Transverse colon (tissue), 4 donors: ENCODE results near the gene ZMIZ1.

ENCODE experiments used
- EP300 ChIP-seq: sonication (generic); formaldehyde crosslinking; IDR thresholded peaks from one replicate; pipeline ENCODE4 v1.6.1; 2017; ENCODE audit warnings: antibody characterized with exemption, low read depth
- POLR2A ChIP-seq: fragments of 450-650 bp; IDR thresholded peaks from one replicate; pipeline ENCODE4 v1.6.1; 2016; ENCODE audit warnings: antibody characterized with exemption, mild to moderate bottlenecking, moderate library complexity
- POLR2AphosphoS5 ChIP-seq, 3 donors: sonication (generic); formaldehyde crosslinking; IDR thresholded peaks; one replicate each; pipeline ENCODE4 v1.6.1; 2016; ENCODE audit warnings: antibody characterized with exemption in 3 of 3
- TF ChIP-seq, protein P1 (sequence below), 5 experiments: fragments of 200-600 bp in 3 of 5; fragments of 450-650 bp in 2 of 5; sonication (generic) in 3 of 5; IDR thresholded peaks; 1 replicate in 2 of 5; 2 replicates in 3 of 5; pipeline ENCODE4 v1.5.1; 2016 to 2017; ENCODE audit warnings: antibody characterized with exemption in 5 of 5, inconsistent platforms in 3 of 5, mild to moderate bottlenecking in 2 of 5, moderate library complexity in 1 of 5

GRCh38 chr10:79347226-79347893, 278.6 kb downstream of the ZMIZ1 start, which contains the start of gene PPIF:
- TF ChIP-seq, protein P1, sequence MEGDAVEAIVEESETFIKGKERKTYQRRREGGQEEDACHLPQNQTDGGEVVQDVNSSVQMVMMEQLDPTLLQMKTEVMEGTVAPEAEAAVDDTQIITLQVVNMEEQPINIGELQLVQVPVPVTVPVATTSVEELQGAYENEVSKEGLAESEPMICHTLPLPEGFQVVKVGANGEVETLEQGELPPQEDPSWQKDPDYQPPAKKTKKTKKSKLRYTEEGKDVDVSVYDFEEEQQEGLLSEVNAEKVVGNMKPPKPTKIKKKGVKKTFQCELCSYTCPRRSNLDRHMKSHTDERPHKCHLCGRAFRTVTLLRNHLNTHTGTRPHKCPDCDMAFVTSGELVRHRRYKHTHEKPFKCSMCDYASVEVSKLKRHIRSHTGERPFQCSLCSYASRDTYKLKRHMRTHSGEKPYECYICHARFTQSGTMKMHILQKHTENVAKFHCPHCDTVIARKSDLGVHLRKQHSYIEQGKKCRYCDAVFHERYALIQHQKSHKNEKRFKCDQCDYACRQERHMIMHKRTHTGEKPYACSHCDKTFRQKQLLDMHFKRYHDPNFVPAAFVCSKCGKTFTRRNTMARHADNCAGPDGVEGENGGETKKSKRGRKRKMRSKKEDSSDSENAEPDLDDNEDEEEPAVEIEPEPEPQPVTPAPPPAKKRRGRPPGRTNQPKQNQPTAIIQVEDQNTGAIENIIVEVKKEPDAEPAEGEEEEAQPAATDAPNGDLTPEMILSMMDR (IDR thresholded peaks at IDR 0.05), result peak; percentile 97 to 99 (median 99)
- TF ChIP-seq POLR2AphosphoS5 (IDR thresholded peaks at IDR 0.05) (peak; percentile 74 to 93 (median 91)), POLR2A (peak; percentile 70), EP300 (no peak)
